Measurements from ENCODE around the gene PLCG2.

PLCG2 gene

DNA sequence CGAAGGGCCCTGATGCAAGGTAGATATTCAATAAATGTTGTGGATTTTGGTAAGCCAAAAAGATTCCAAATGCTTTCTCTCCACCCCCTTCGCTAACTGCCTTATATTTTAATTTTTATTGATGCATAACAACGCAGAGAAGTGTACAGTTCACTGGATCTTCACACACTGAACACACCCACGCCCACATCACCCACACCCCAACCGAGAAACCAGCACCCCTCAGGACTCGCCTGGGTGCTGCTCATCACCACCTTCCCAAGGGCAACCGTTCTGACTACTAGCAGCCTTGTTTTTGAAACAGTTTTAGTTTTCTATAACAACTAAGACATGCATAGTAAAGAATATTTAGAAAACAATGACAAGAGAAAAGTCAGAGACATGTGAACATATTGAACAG, 9.1 kb upstream of the PLCG2 start:
- Histone ChIP-seq H3K27me3 (peaks cover 5% of the 10 kb centered on the region; the same call in 1 of the 2 replicates), H3K4me3 (ENCODE audit: low read depth, low read length) (no peak overlapping the region), H3K4me1 (no peaks in the 10 kb centered on the region), H3K36me3 (no peaks in the 10 kb centered on the region), H3K9me3 (no peaks in the 10 kb centered on the region)
- TF ChIP-seq, protein P1, sequence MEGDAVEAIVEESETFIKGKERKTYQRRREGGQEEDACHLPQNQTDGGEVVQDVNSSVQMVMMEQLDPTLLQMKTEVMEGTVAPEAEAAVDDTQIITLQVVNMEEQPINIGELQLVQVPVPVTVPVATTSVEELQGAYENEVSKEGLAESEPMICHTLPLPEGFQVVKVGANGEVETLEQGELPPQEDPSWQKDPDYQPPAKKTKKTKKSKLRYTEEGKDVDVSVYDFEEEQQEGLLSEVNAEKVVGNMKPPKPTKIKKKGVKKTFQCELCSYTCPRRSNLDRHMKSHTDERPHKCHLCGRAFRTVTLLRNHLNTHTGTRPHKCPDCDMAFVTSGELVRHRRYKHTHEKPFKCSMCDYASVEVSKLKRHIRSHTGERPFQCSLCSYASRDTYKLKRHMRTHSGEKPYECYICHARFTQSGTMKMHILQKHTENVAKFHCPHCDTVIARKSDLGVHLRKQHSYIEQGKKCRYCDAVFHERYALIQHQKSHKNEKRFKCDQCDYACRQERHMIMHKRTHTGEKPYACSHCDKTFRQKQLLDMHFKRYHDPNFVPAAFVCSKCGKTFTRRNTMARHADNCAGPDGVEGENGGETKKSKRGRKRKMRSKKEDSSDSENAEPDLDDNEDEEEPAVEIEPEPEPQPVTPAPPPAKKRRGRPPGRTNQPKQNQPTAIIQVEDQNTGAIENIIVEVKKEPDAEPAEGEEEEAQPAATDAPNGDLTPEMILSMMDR (IDR thresholded peaks at IDR 0.05; ENCODE audit: low read depth, low read length): no peak
- no peak for DNase-seq

DNA sequence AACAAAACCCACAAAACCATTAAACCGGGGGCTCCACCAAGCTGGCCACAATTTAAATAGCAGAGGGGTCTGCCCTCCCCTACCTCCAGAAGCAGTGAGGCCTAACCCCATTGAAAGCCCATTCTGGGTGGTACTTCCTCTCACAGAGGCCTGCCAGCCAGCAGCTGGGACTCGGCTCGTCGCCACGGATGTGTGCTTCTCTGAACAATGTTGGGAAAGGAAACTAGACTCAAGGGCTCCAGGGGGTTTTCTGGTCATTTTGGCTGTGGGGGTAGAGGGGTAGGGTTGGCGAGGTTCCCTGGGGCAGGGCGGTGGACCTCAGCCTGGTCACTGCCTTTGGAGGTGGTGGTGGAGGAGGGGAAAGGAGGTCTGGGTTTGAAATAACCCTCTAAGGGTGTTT, 4.7 kb upstream of the PLCG2 start:
- Histone ChIP-seq H3K9me3 (no peaks in the 10 kb centered on the region), H3K4me3 (ENCODE audit: low read depth, low read length) (no peak overlapping the region), H3K4me1 (no peaks in the 10 kb centered on the region), H3K36me3 (no peaks in the 10 kb centered on the region), H3K27me3 (peaks cover 16% of the 10 kb centered on the region)
- DNase-seq: no peak
- TF ChIP-seq, protein P1 (IDR thresholded peaks at IDR 0.05; ENCODE audit: low read depth, low read length): no peak

DNA sequence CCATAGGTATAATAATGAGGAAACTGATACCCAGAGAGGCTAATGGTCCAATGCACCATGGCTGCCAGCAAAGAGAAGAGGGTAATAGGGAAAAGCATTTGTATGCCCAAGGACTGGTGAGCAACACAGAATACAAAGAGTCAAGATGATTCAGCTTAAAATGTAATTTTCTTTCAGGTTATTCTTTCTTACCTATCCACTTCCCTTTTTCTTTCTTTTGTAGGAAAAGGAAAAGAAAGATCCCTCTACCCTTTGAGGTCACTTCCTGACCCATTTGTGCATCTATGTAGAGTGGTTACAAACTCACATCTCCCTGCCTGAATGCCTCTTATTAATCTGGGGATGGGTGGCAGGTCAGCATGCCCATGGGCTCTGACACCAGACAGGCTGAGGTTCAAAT, 3.5 kb upstream of the PLCG2 start:
- H3K4me3 ChIP-seq (ENCODE audit: low read depth, low read length): no peak overlapping the region
- no peak for DNase-seq
- H3K9me3 ChIP-seq: no peaks in the 10 kb centered on the region
- no peaks in the 10 kb centered on the region for H3K4me1 ChIP-seq
- TF ChIP-seq, protein P1 (IDR thresholded peaks at IDR 0.05; ENCODE audit: low read depth, low read length): no peak
- H3K36me3 ChIP-seq: no peaks in the 10 kb centered on the region
- peaks cover 28% of the 10 kb centered on the region for H3K27me3 ChIP-seq

DNA sequence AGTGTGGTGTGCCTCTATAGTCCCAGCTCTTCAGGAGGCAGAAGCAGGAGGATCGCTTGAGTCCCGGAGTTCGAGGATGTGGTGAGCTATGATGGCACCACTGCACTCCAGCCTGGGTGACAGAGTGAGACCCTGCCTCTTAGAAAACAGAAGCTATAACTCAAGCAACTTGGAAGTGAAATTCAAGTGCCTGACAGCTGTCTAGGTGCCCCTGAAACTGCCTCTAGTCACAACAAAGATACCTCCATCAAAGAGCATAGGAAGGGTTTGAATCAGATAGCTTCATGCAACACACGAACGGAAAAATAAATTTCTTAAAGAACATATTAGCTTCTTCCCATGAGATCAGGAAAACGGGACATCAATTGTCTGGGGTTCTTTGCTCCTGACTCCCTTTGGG, 860 bp upstream of the PLCG2 start:
- peaks cover 44% of the 10 kb centered on the region for H3K27me3 ChIP-seq
- DNase-seq: no peak
- no peaks in the 10 kb centered on the region for H3K36me3 ChIP-seq
- H3K9me3 ChIP-seq: no peaks in the 10 kb centered on the region
- H3K4me1 ChIP-seq: no peaks in the 10 kb centered on the region
- no peak overlapping the region for H3K4me3 ChIP-seq (ENCODE audit: low read depth, low read length)
- TF ChIP-seq, protein P1 (IDR thresholded peaks at IDR 0.05; ENCODE audit: low read depth, low read length): no peak

DNA sequence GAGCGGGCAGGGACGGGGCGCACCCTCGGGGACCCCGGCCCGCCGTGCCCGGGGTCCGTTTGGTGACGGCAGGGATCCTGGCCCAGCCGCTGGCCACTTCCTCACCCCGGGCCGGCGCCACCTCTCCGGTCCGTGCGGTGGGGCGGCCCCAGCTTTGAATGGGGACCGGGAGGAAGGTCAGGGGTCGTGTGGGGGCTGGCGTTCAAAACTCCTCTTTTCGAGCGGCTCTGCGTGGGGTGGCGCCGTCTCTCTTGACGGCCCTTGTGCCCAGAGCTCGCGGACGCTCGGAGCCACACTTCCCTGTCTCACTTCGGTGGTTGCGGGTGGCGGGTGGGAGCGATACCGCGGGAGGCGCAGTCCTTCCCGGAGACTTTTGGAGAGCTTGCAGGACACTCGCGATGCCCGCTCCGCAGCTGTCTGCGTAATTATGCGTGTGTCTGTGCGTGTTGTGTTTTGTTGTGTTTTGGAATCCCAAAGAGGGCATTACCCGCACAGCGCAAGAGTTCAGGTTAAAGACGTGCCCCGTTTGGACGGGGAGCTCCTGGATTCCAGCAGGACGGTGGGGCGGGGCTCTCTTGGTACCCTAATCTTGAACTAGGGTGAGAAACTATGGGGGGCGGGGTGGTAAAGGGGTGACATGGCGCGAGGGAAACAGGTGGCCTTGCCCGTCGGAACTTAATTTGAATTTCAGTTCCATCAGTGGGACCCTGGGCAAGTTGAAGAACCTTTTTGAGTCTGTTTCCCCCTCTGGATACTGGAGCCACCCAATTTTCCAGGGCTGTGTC, 637 bp downstream of the PLCG2 start:
- TF ChIP-seq, protein P1 (IDR thresholded peaks at IDR 0.05; ENCODE audit: low read depth, low read length): no peak

DNA sequence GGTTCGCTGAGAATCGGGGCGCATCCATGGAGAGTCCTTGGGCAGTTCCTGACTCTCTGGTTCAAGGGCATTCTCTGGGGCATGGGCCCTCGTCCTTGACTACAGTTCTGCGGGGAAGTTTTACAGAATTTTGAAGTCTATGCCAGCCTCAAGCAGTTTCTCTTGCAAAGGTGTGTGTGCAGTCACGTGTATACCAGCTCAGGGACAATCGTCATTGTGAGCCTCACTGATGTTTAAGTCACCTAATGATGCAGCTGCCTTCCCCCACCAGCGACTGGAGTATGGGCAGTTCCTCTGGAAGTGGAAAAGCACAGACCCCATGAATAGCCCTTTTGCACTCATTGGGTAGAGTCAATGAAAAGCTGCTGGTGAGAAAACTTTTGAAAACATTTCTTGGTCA, 1.3 kb downstream of the PLCG2 start:
- Histone ChIP-seq H3K9me3 (no peaks in the 10 kb centered on the region), H3K36me3 (no peaks in the 10 kb centered on the region), H3K4me1 (no peaks in the 10 kb centered on the region), H3K27me3 (peaks cover 52% of the 10 kb centered on the region), H3K4me3 (ENCODE audit: low read depth, low read length) (no peak overlapping the region)
- no peak for DNase-seq
- TF ChIP-seq, protein P1 (IDR thresholded peaks at IDR 0.05; ENCODE audit: low read depth, low read length): no peak

More for the DNA sequence above, 637 bp downstream of the PLCG2 start:
- H3K4me1 ChIP-seq: no peaks in the 10 kb centered on the region
- no peaks in the 10 kb centered on the region for H3K36me3 ChIP-seq
- DNase-seq: no peak
- H3K4me3 ChIP-seq (ENCODE audit: low read depth, low read length): no peak overlapping the region
- peaks cover 52% of the 10 kb centered on the region for H3K27me3 ChIP-seq
- H3K9me3 ChIP-seq: no peaks in the 10 kb centered on the region

Measured in BE2C (cell line).